Psoas muscle (tissue), 8 donors: ENCODE measurements around the gene AGTRAP. TPM values are rescaled to one million over a fixed set of nuclear protein-coding genes. Genes with fewer than 3 reads are reported as not detected.
A peak's percentile ranks its signal among the peaks of the same experiment; 100 is the strongest.

ENCODE experiments used
- ATAC-seq, 4 donors: fragments of 200-7000 bp; cut with Tn5 transposase; one replicate each; pipeline ENCODE4 v1.9.1; 2020; ENCODE audit warnings: moderate library complexity in 3 of 4, mild to moderate bottlenecking in 2 of 4
- DNase-seq, 2 donors: peaks; one replicate each; pipeline ENCODE4 v3.0.0-alpha.2; 2020
- H3K27ac ChIP-seq: fragments of 200-600 bp; one replicate; pipeline ENCODE4 v1.8.0; 2022
- H3K27me3 ChIP-seq, 3 donors: fragments of 200-600 bp in 1 of 3; one replicate each; pipeline versions ENCODE4 v1.6.1 to v1.8.0; 2013 to 2022; ENCODE audit warnings: low read length in 2 of 3, mild to moderate bottlenecking in 2 of 3, moderate library complexity in 1 of 3; ENCODE audit not compliant: insufficient read depth in 3 of 3
- H3K36me3 ChIP-seq, 2 donors: fragments of 200-600 bp in 1 of 2; one replicate each; pipeline versions ENCODE4 v1.6.1 to v1.8.0; 2013 to 2022; ENCODE audit warnings: low read depth in 1 of 2, mild to moderate bottlenecking in 1 of 2, moderate library complexity in 1 of 2; ENCODE audit not compliant: insufficient read depth in 1 of 2
- H3K4me1 ChIP-seq: fragments of 200-600 bp; one replicate; pipeline ENCODE4 v1.8.0; 2022
- H3K4me3 ChIP-seq: fragments of 200-600 bp; one replicate; pipeline ENCODE4 v1.8.0; 2022; ENCODE audit warnings: mild to moderate bottlenecking
- H3K9me3 ChIP-seq: fragments of 200-600 bp; one replicate; pipeline ENCODE4 v1.8.0; 2022
- WGBS, 3 donors: extraction: QIAGEN DNeasy Blood & Tissue Kit; methylation state at CpG; one replicate each; pipeline versions ENCODE4 v1.1.6 to v1.1.7; 2013; 5-methylcytosine and 5-hydroxymethylcytosine counted together
- intact Hi-C, 2 donors: fragments of 100-400 bp; cut with DNase I; formaldehyde crosslinking; loops; one replicate each; pipeline versions ENCODE4 v1.11.0 to v1.14.2; 2022
- polyA plus RNA-seq, 3 donors: library from polyadenylated mRNA; stranded (reverse); fragments of 200-250 nt; gene quantifications; one replicate each; pipeline ENCODE4 v1.2.3, GENCODE V29; 2013
- total RNA-seq, 4 donors: library from RNA; stranded (reverse); fragmentation: NEBNext Ultra II Directional in 2 of 4; extraction: Animal tissue kit (Norgen Biotek cat#: 25700) in 2 of 4; gene quantifications; one replicate each; pipeline versions ENCODE4 v1.2.1 to v1.2.4, GENCODE V29; 2021 to 2023
- TF ChIP-seq, protein P1 (sequence below): fragments of 200-600 bp; IDR thresholded peaks from one replicate; pipeline ENCODE4 v1.8.0; 2022; ENCODE audit warnings: antibody characterized with exemption
- donor health status: healthy with polysubstance abuse.
- donor health status: DM: no; HTN: no; CAD: no; lungs with moderate emphysema.
- donor health status: Bipolar disorder and iron deficiency.
- donor health status: healthy.
- donor health status: DM: yes; HTN: yes; CAD: no.
- donor health status: DM: no; HTN: no; CAD: no.
- donor health status: DM: no; HTN: no; CAD: no.
- donor health status: DM: yes; HTN: yes; CAD: no.

The AGTRAP gene
- total and polyA plus RNA-seq, 7 donors: 28.5 to 179 (median 43.2) TPM

DNA sequence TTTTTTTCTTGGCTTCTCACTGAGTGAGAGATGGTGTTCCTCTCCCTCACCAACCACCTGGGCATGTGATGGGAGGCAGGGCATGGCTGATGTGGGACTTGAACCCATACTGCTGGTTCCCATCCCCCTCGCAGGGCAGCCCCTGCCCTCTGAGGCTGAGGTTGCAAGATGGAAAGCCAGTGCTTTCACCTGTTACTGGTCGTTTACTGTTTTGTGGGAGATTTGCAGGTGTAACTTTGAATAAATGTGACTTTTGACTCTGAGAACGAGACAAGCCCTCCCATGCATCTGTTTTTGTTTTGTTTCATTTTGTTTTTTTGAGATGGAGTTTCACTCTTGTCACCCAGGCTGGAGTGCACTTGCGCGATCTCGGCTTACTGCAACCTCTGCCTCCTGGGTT lies 47.6 kb downstream of the AGTRAP start:
- Histone ChIP-seq H3K4me3 (no peak overlapping the region), H3K9me3 (no peaks in the 10 kb centered on the region), H3K36me3 (no peaks in the 10 kb centered on the region), H3K4me1 (peaks cover 34% of the 10 kb centered on the region), H3K27ac (no peak overlapping the region), H3K27me3 (no peaks in the 10 kb centered on the region)
- TF ChIP-seq, protein P1, sequence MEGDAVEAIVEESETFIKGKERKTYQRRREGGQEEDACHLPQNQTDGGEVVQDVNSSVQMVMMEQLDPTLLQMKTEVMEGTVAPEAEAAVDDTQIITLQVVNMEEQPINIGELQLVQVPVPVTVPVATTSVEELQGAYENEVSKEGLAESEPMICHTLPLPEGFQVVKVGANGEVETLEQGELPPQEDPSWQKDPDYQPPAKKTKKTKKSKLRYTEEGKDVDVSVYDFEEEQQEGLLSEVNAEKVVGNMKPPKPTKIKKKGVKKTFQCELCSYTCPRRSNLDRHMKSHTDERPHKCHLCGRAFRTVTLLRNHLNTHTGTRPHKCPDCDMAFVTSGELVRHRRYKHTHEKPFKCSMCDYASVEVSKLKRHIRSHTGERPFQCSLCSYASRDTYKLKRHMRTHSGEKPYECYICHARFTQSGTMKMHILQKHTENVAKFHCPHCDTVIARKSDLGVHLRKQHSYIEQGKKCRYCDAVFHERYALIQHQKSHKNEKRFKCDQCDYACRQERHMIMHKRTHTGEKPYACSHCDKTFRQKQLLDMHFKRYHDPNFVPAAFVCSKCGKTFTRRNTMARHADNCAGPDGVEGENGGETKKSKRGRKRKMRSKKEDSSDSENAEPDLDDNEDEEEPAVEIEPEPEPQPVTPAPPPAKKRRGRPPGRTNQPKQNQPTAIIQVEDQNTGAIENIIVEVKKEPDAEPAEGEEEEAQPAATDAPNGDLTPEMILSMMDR: no peak
- ATAC-seq (no peak), DNase-seq (no peak)
- 89 to 96% (median 94%) methylated on average over 6 of the region's 6 CpGs for WGBS, 3 donors
- intact Hi-C loops: no loop called here

DNA sequence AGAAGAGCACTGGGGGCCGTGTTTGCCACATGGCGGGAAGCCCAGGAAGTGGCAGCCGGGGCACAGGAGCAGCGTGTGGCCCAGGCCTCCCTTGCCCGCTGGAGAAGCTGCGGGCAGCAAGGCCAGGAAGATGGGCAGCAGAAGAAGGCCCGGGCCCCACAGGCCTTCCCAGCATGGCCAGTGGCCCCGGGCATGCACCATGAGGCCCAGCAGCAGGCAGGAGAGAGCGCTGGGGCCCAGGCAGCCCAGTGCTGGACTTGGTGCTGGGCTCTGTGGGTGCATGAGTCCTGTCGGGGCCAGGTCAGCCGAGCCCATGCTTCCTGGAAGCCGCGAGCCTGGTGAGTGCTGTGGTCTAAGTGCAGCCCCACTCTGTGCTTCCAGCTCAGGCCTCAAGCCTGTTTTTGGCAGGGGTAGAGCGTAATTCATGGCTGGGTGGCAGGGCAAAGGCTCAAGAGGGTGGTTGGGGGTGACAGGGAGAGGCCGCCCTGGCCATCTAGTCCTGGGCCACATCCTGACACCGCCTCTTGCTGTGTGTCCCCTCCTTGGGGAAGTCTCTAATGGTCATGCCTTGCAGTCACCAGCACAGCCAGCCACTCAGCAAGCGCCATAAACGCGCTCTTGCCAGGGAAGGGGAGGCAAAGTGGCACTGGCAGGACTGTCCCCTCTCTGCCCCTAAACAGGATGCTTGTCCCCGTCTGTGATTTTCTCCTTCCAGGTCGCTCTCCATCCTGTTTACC lies 48.5 kb downstream of the AGTRAP start:
- intact Hi-C loops: no loop called here
- Histone ChIP-seq H3K36me3 (no peaks in the 10 kb centered on the region), H3K27ac (peak overlapping the region; percentile 41), H3K4me3 (peak overlapping the region; percentile 55), H3K27me3 (no peaks in the 10 kb centered on the region), H3K9me3 (no peaks in the 10 kb centered on the region), H3K4me1 (peaks cover 43% of the 10 kb centered on the region)
- TF ChIP-seq, protein P1: no peak
- ATAC-seq: no peak
- no peak for DNase-seq
- 65 to 69% (median 69%) methylated on average over 21 of the region's 21 CpGs for WGBS, 3 donors

DNA sequence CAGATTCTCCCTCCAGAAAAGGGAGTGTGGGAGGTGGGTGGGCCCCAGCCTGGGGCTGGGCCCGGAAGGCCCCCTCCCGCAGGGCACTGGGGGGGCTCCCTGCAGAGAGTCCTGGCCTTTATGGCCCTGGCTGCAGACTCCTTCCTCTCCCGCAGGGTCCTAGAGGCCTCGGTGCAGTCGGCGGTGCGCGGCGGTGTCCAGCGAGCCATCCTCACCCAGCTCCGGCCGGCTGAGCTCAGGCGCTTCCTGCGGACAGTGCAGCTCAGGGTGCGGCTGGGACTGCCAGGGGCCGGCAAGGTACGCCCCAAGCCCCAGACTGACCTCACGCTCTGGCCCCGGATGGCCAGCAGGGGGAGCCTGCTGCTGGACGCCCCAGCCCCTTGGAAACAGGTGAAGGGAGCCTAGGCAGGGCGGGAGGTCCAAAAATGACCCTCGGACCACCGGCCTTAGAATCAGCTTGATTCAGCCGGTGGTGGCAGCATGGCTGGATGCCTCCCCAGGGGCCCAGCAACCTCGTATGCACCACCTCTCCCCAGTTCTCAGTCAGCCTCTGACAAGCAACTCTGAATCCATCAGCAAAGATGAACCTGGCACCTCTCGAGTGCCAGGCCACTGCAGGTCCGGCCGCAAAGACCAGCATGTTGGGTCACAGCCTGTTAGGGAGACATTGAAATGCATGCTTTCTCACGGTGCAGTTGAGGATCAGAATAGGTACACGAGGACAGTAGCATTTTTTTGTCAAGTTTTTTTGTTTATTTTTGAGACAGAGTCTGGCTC lies 49.2 kb downstream of the AGTRAP start:
- DNase-seq (peak; percentile 78 to 88), ATAC-seq (peak; percentile 52 to 71 (median 63))
- Histone ChIP-seq H3K4me3 (peak overlapping the region; percentile 55), H3K4me1 (peaks cover 51% of the 10 kb centered on the region), H3K9me3 (no peaks in the 10 kb centered on the region), H3K36me3 (peaks cover 0 to 6% of the 10 kb centered on the region in 2 donors), H3K27ac (peak overlapping the region; percentile 41), H3K27me3 (no peaks in the 10 kb centered on the region)
- 4 to 7% (median 4%) methylated on average over 24 to 30 of the region's 30 CpGs for WGBS, 3 donors
- intact Hi-C loops: loop anchor here in 1 of 2 donors (5.0 kb wide), 1 partner anchor 48 kb away; the partner anchor contains the start of gene AGTRAP
- TF ChIP-seq, protein P1: peak; percentile 82

DNA sequence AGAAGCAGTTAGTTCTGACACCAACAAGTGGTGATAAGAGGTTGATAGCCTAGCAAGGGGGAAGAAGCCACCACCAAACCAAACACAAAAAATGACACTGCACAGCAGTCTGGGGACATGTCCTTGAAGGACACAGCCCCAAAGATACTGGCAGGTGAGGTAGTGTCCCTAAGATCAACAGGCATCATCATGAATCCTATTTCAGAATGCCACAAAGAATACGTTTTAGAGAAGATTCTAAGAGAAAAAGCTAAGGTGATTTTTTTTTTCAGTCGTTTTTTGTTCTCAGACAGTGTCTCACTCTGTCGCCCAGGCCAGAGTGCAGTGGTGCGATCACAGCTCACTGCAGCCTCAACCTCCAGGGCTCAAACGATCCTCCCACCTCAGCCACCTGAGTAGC lies 50.2 kb downstream of the AGTRAP start:
- Histone ChIP-seq H3K4me1 (peaks cover 58% of the 10 kb centered on the region), H3K36me3 (peaks cover 0 to 6% of the 10 kb centered on the region in 2 donors), H3K9me3 (no peaks in the 10 kb centered on the region), H3K4me3 (no peak overlapping the region), H3K27me3 (no peaks in the 10 kb centered on the region), H3K27ac (no peak overlapping the region)
- intact Hi-C loops: loop anchor here in 1 of 2 donors (5.0 kb wide), 1 partner anchor 49 kb away; the partner anchor contains the start of gene AGTRAP
- WGBS, 3 donors: 62 to 68% (median 63%) methylated on average over 5 of the region's 5 CpGs
- ATAC-seq (no peak), DNase-seq (no peak)
- TF ChIP-seq, protein P1: no peak
